Endometrial microvascular endothelial cells (primary cell): ENCODE data around the gene RNF151. TPM values are rescaled to one million over a fixed set of nuclear protein-coding genes. Genes with fewer than 3 reads are reported as not detected.

Experiments
- in situ Hi-C: cut with HindIII; loops from 2 replicates; pipeline ENCODE4 v1.10.0; 2017; ENCODE audit warnings: low sequenced_read_pairs, low pct_unique_long_range_greater_than_20kb; ENCODE audit errors: inconsistent ontology term
- total RNA-seq: library from RNA; depleted of rRNA; stranded (reverse); fragments of >200 nt; gene quantifications from one replicate; pipeline ENCODE4 v1.2.3, GENCODE V29; 2015; ENCODE audit errors: inconsistent ontology term

The RNF151 gene
- total RNA-seq, 1 donor from 2014 or later, result not detected

DNA sequence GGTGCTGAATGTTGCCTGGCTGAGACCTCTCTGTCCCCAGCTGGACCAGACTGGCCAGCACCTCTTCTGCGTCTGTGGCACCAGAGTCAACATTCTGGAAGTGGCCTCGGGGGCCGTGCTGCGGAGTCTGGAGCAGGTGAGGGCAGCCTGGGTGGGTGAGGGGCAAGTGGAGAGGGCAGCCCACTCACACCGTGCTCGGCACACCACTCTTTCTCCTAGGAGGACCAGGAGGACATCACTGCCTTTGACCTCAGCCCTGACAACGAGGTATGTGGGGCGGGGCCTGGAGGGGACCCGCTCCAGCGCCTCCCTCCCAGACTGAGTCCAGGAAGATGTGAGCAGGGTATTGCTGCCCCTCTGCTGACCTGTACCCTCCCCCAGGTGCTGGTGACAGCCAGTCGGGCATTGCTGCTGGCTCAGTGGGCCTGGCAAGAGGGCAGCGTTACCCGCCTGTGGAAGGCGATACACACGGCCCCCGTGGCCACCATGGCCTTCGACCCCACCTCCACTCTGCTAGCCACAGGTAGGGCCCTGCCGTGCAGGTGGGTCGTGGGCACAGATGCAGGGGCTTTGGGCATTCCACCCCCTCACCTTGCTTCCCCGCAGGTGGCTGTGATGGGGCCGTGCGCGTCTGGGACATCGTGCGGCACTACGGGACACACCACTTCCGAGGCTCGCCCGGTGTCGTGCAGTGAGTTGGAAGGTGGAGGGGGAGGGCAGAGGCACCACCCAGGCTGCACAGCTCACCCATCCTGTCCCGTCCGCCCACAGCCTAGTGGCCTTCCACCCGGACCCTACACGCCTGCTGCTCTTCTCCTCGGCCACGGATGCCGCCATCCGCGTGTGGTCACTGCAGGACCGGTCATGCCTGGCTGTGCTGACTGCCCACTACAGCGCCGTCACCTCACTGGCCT, 7.8 kb downstream of the RNF151 start:
- in situ Hi-C loops, result no loop called here

DNA sequence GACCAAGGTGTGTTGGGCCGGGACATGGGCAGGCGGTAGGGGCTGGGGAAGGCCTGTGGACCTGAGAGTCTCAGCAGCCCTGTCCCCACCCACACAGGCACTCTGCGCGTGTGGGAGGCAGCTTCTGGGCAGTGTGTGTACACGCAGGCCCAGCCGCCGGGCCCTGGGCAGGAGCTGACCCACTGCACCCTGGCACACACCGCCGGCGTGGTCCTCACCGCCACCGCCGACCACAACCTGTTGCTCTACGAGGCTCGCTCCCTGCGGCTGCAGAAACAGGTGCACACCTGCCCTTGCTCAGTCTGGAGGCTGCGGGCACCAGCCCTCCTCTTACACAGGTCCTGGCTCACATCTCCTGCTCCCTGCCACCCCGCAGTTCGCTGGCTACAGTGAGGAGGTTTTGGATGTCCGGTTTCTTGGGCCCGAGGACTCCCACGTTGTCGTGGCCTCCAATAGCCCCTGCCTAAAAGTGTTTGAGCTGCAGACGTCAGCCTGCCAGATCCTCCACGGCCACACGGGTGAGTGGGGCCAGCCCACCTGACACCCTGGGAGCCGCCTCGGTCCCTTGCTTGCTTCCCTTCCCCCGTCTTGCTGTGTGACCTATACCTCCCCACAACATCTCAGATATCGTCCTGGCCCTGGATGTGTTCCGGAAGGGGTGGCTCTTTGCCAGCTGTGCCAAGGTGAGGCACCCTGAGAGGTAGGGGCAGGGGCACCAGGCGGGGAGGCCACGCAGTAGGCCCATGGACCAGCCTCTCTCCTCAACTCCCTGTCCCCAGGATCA, 9.0 kb downstream of the RNF151 start:
- in situ Hi-C loops, result no loop called here

- in situ Hi-C loops, result no loop called here
Observed at GRCh38 chr16:1976216-1976520, 9.5 kb downstream of the RNF151 start.

DNA sequence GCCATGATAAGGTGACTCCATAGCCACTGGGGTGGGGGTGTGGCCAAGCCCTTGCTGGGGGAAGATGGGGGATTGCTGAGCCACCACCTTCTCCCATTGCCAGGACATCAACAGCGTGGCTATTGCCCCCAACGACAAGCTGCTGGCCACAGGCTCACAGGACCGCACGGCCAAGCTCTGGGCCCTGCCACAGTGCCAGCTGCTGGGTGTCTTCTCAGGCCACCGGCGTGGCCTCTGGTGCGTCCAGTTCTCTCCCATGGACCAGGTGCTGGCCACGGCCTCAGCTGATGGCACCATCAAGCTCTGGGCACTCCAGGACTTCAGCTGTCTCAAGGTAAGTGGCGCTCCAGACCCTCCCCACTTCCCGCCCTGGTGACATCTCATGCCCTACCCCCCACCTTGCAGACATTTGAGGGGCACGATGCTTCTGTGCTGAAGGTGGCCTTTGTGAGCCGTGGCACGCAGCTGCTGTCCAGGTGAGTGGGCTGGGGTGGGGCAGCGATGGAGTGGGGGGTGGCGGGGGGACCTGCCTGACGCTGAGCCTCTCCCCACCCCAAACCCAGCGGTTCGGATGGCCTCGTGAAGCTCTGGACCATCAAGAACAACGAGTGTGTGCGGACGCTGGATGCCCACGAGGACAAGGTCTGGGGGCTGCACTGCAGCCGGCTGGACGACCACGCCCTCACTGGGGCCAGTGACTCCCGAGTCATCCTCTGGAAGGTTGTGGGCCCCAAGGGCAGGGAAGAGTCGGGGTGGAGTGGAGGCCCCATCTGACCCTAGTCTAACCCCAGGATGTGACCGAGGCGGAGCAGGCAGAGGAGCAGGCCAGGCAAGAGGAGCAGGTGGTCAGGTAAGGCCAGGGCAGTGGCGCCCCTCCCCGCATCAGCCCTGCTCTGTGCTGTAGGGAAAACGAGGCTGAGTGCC, 10.6 kb downstream of the RNF151 start:
- in situ Hi-C loops, result no loop called here

GRCh38 chr16:1977875-1978268, 11.2 kb downstream of the RNF151 start:
- in situ Hi-C loops, result no loop called here

DNA sequence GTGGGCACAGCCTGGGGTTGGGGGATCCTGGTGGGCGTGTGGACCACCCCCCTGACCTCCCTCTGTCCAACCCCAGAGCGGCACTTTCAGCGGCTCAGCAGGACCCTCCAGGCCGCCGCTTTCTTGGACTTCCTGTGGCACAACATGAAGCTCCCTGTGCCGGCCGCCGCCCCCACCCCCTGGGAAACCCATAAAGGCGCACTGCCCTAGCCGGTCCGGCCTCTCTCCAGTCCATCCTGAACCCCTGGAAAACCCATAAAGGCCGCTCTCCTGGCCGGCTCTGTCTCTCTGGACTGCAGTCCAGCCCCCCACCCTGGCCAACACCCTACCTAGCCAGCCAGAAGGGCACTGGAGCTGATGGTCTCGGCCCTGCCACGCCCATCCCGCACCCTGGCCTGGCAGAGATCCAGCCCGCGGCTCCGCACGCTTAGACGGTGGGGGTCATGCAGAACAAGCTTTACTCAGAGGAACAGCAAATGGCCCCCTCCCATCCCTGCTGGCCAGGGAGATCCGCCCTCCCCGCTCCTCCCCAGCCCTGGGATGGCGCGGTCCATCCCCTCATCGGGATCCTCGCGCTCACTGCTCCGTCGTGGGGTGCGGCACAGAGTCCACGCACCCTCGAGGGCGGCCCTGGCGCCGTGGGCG, 11.9 kb downstream of the RNF151 start:
- in situ Hi-C loops, result no loop called here

GRCh38 chr16:1979271-1980029, 12.8 kb downstream of the RNF151 start:
- in situ Hi-C loops, result no loop called here

DNA sequence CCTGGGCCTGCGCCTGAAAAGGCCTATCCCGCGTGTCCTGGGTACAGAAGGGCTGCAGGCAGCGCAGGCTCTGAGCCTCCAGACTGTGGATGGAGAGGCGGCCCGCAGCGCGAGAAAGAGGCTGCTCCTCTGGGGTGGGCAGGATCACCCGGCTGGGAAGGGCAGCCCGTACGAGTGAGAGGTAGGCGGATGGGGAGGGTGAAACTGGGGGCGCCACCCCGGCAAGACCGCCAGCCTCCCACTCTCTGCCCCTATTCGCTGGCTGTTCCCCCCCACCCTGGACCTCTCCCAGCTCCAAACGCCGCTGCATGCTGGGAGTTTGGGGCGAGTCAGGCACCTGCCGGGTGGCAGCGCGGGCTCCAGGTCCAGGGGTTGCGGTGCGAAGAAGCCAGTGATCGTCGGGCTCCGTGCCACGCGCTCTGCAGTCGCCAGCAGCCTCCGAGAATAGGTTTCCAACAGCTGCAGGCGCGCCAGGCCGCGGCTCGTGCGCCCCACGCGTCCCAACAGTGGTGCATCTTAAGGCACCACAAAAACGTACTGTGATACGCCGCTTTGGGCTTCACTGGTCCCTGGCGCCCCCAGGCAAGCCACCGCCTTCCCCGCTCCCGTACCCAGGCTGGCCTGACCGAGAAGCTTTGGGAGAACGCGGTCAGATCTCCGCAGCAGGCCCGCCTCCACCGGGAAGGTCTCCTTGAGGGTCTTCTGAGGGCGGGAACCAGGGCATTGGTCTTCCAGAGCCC, 13.5 kb downstream of the RNF151 start:
- in situ Hi-C loops, result no loop called here

DNA sequence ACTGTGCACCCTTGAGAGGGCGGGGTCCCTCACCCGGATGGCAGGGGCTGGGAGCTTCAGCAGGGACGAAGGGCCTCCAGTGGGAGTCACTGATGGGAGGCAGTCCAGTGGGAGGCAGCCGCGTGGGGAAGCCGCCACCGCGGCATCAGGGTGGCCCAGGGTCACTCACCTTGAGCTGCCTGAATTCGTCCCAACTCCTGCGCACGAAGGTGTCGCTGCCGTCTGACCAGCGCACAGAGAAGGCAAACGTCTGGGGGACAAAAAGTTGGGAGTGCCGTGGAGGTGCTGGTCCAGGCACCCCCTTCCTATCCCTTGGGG, 14.1 kb downstream of the RNF151 start:
- in situ Hi-C loops, result no loop called here

DNA sequence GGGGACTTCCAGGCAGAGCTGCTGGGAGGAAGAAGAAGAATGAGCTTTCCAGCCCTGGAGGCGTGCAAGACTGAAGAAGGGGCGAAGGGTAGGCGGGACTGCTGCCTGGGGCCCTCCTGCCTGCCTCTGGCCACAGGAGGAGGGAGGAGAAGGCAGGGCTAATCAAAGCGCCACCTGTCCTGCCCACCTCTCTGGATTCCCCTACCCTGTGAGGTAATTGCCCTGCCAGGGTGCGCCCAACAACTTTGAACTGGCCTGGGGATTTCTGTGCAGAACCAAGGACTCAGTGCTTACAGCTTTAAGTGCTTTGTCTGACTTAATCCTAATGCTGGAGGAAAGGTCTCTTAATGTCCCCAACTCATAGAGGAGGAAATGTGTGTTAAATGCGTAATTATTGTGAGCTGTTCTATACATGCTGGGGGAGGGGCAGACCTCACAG, 14.8 kb downstream of the RNF151 start, which contains the start of gene NOXO1:
Gene NOXO1 (minus strand): TSS at position 72 of the 439 bp plus-strand sequence. CDS start 290 bp downstream, outside the sequence.
- in situ Hi-C loops, result no loop called here

DNA sequence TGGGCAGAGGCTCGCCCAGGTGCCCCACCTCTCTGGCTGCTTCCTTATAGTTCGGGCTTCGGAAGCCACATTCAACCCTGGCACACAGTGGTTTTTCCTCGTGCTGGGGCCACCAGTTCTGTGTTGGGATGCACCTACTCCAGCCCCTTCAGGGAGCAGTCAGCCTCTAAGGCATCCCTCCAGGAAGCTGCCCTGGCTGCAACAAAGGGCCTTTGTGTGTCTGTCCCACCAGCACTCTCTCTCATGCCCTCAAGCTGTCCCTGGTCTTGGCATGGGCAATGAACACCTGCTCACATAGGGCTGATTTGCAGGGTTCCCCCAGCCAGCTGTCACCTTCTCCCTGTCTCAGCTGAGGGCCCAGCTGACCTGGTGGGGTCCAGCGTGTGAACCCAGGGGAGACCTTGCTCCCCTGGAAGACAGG, 15.4 kb downstream of the RNF151 start:
- in situ Hi-C loops, result no loop called here

GRCh38 chr16:1982991-1983543, 16.4 kb downstream of the RNF151 start:
- in situ Hi-C loops, result no loop called here

- in situ Hi-C loops, result no loop called here
Observed at GRCh38 chr16:1983544-1984346, 17.1 kb downstream of the RNF151 start, which contains the start of gene GFER. Gene GFER (plus strand): TSS chr16:1984193. CDS start chr16:1984219, 26 bp downstream.

- in situ Hi-C loops, result no loop called here
Observed at GRCh38 chr16:1984347-1985225, 17.9 kb downstream of the RNF151 start.

GRCh38 chr16:1985466-1986150, 19.0 kb downstream of the RNF151 start:
- in situ Hi-C loops, result no loop called here
